ENCODE data around the gene SNX4.
"Not testable (repeated sequence)": the region's sequence is repeated elsewhere in the genome, so short reads cannot be mapped to it uniquely, and the experiment has no call there.

SNX4 gene

GRCh38 chr3:125462722-125463299, 57.2 kb downstream of the SNX4 start:
- no peak for DNase-seq (ENCODE audit: low read depth)

- DNase-seq (ENCODE audit: low read depth) = no peak
These were observed 58.1 kb downstream of the SNX4 start for GRCh38 chr3:125461896-125462295.

DNA sequence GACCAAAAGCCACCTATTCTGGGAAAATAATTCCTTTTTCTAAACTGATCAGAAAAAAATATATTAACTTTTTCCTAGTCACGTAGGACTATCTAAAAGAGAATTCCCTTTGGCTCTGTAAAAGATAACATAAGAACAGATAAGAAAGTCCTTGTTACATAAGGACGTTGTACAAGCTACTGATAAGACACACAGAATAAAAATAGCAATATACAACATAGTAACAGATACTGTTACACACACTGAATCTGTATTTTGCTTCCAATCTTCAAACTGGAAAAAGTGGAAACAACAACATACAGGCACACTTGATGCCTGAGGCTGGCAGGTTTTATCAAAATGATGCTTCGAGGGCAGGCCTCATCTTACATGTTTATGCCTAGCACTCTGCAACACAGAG, 59.8 kb downstream of the SNX4 start:
- no peak for DNase-seq (ENCODE audit: low read depth)

GRCh38 chr3:125443923-125444322, 76.1 kb downstream of the SNX4 start:
- DNase-seq (ENCODE audit: low read depth) = no peak

DNA sequence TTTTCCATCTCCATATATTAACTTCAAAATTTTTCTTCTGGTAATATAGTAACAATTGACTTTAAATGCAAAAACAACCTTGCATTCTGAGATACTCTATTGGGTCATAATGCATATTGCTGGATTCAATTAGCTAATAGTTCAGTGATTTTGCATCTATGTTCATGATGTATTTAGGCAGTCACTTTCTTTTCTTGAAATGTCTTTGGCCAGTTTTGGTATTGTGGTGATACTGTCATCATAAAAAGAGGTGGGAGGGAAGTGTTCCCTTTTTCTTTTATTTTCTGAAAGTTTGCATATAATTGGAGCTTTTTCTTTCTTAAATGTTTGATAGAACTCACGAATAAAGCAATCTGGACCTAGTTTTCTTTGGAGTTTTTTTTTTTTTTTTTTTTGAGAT, 77.5 kb downstream of the SNX4 start:
- no peak for DNase-seq (ENCODE audit: low read depth)

DNA sequence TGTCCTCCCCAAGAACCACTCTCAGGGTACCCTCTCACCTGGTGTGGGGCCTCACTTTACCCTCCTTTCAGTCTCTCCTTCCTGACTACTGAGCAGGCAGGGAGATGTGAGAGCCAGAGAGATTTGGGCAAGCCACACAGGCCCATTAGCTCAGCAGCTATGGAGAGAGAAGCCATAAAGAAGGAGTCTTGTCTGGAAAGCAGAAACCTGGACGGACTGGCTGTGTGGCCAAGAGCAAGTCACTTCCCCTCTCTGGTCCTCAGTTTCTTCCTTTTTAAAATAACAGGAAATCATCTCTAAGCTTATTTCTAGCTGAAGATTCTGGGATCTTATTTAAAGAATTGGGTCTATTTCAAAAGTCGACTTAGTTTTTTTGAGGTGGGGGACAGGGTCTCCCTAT, 79.0 kb downstream of the SNX4 start:
- no peak for DNase-seq (ENCODE audit: low read depth)

GRCh38 chr3:125440559-125440955, 79.4 kb downstream of the SNX4 start:
- DNase-seq (ENCODE audit: low read depth) = no peak

- DNase-seq (ENCODE audit: low read depth) = peak; percentile 31
These were observed 82.2 kb downstream of the SNX4 start for GRCh38 chr3:125437631-125438435.

DNA sequence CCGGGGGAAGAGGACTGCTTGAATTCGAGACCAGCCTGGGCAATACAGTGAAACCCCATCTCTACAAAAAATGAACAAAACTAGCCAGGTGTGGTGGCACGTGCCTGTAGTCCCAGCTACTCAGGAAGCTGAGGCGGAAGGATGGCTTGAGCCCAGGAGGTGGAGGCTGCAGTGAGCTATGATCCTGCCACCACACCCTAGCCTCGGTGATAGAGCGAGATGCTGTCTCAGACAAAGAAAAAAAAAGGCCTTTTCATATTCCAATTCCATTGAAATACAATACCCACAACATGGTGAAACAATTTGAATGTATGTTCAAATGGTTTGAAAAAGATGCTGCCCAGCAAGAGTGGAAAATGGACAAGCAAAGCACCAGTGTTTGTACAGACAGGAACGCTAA, 83.1 kb downstream of the SNX4 start:
- no peak for DNase-seq (ENCODE audit: low read depth)

DNA sequence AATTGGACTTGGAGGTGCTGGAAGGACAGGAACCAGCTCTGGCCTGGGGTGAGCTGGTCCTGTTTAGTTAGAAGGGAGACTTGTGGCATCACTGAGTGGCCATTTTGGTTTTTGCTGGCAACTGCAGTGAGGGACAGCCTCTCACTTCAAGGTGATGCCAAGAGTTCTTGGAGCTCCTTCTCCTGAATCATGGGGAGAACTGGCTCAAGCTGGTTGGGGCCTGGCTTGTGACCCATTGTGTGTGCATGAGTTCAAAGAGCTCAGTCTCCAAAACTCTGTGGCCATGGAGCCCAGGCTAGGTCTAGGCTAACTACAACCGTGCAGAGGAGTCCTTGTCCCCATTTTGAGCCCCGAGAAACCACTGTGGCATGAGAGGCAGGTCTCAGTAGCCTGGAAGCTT, 84.8 kb downstream of the SNX4 start:
- no peak for DNase-seq (ENCODE audit: low read depth)

DNA sequence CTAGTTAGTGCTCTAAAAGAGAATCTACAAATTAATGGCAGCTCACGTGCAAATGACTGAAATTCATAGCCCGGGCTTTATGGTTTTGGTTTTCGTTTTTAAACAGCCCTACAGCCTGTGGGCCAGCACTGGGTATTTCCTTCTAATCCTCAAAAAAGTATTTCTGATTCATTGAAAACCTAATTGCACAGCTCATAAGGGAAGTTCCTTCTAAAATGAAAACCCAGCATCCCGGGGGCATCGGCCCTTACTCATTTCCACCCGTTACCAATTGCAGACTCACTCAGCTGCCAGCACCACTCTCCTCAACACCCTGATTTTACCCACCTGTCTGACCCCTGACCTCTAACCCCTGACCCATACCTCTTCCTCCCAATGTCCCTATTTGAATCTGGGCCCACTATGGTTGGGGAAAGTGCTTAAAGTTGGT, 85.4 kb downstream of the SNX4 start:
- no peak for DNase-seq (ENCODE audit: low read depth)

DNA sequence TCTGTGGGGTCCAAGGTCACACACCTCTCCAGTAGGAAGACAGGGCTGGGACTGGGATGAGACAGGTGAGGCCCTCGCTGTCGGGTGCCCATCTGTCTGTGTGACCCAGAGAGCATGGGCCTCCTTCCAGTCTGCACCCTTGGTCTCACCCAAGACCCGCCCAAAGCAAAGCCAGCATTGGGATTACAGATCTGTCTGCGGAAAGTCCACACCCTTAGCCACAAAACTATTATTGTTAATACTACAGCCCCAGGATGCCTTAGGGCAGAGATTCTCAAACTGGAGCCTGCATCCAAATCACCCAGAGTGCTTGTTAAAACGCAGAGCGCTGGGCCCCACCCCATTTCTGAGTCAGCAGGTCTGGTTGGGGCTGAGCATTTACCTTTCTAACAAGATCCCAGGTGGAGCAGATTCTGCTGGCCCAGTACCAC, 86.4 kb downstream of the SNX4 start:
- DNase-seq (ENCODE audit: low read depth) = no peak

GRCh38 chr3:125433091-125433534, 86.9 kb downstream of the SNX4 start:
- no peak for DNase-seq (ENCODE audit: low read depth)

DNA sequence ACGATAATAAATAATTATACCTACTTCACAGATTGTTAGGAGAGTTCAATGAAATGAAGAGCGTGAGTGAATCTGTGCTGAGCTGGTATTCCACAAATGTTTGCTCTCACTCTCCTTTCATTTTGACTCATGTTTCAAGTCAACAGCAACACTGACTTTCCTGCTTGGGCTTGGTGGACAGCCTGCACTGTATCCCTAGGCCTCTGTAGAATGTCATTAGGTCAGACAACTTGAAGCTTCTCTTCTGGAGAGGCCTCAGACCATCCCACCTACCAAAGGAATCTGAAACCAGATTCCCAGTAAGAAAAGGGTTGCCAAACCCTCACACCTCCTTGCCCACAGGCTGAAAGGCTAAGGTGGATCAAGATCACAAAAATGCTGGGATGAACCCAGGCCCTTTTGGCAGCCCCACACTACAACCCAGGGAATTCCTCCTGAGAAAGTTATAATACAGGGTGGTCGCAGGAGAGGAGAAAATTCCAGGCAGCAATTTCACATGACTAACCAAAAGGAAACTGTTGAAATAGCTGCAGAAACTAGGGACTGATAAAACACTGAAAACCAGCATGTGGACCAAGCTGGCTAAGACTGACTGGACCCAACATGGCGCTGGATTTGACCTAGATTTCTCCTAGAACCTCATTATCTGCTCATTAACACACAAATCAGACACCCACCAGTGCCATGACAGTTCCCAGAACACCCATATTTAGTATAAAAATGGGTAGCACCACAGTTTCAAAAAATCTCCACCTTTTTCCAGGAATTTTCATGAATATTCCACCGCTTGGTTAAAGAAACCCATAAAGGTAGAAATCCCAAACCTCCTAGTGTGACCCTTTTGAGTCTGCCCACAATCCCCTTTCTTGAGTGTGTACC, 87.9 kb downstream of the SNX4 start:
- no peak for DNase-seq (ENCODE audit: low read depth)

GRCh38 chr3:125431391-125431790, 88.6 kb downstream of the SNX4 start:
- peak; percentile 49 for DNase-seq (ENCODE audit: low read depth)

GRCh38 chr3:125428216-125428830, 91.7 kb downstream of the SNX4 start:
- DNase-seq (ENCODE audit: low read depth) = no peak

DNA sequence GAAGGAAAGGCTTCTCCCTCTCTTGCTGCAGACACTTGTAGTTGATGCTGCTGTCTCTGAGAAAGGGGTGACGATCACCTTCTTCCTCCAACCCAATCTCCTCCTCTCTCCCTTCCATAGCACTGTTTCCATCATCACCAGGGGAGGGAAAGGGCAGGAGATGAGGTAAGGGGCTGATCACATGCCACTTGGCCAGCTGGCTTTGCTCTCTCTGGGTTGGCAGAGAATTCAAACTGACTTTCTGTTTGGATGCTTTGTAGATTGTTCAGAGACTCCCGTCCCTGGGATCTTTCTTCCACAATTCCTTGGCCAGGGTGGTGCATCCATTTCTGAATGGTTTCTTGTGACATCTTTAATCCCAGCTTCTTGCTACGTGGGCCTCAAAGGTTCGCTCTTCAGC, 101.7 kb downstream of the SNX4 start:
- no peak for DNase-seq (ENCODE audit: low read depth)

DNA sequence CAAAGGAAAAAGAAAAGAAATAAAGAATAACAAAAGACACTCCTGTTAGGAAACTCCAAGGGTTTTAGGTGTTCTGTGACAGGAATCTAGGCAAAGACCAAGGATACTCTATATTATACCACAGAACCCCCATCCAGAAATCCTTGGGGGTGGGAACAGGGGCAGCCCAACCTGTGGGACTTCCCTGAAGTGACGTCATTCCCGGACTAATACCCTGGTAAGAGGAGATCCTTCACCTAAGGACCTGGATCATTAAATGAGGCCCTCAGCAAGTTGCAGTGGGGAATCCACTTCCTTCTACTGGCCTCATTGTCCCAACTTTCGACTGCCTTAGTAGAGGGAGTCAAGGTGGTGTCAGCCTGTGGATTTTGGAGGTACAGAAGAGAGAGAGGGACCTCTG, 103.8 kb downstream of the SNX4 start:
- DNase-seq (ENCODE audit: low read depth) = no peak

DNA sequence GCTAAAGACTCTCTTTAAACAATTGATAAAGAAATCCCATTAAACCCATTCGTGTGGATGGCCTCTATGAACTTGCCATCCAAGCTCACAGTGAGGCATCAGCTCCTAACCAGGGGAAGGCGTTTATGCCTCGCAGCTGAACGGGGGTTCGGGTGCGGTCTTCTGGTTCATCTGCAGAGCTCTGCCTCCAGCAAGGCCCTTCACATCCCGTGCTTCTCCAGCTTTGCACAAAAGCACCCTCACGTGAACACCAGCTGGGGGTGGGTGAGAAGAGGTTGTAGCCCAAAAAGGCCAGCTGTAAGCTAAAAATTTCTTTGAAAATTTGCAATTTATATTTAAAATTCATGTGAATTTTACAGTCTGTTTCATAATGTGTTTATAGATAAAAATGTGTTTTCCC, 105.3 kb downstream of the SNX4 start:
- no peak for DNase-seq (ENCODE audit: low read depth)

DNA sequence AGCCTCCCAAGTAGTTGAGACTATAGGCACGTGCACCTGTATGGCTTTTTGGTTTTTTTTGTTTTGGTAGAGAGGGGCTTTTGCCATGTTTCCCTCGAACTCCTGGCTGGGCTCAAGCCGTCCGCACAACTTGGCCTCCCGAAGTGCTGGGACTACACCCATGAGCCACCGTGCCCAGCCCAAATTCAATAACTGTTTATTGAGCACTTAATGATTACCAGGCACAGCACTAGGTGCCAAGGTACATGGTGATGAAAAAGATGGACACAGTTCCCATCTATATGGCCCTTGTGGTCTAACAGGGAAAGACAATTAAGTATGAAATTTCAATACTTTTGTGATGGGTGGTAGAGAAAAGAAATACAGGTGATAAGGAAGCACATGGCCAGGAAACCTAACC, 109.1 kb downstream of the SNX4 start:
- no peak for DNase-seq (ENCODE audit: low read depth)

GRCh38 chr3:125406070-125406469, 113.9 kb downstream of the SNX4 start:
- DNase-seq (ENCODE audit: low read depth) = no peak

- DNase-seq (ENCODE audit: low read depth) = not testable (repeated sequence)
These were observed 114.5 kb downstream of the SNX4 start for GRCh38 chr3:125405515-125405914.

Data from HS-27A (cell line).